AG08395 (cell line): ENCODE measurements around the gene TSR3.
"Not testable (repeated sequence)": the region's sequence is repeated elsewhere in the genome, so short reads cannot be mapped to it uniquely, and the experiment has no call there.

Experiments
- DNase-seq: peaks from one replicate; pipeline ENCODE4 v3.0.0; 2012; ENCODE audit warnings: mixed read lengths, low spot score

The TSR3 gene

DNA sequence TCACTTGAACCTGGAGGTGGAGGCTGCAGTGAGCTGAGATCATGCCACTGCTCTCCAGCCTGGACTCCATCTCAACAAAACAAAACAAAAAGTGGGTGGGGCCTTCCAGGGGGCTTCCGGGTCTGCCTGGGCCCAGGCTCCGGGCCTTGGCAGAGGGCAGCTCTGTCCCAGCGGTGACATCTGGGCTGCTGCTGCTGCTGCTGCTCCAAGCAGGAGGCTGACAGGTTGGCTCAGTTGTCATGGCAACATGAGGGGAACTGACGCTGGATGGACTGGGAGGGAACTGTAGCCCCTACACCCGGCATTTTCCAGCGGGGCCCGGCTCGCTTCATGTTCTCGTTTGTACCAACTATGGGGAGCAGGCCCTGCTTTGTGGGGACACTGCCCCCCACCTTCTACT, 14.2 kb downstream of the TSR3 start:
- no peak for DNase-seq

DNA sequence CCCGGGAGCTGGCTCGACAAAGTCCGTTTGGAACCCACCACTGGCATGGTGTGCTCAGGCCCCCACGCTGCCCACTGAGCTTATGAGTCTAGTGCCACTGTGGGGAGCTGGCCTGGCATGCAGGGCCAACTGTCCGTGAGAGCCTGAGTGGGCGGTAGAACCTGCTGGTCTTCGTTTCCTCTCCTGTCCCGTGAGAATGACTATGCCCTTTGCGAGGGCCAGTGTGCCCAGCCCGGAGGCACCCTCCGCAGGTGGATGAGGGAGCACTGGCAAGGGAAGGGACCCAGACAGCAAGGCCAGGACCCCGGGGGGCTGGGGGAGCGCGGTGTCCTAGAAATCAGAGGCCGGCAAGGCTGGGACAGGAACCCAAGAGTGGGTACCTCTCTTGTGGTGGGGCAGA, 15.1 kb downstream of the TSR3 start:
- no peak for DNase-seq

DNA sequence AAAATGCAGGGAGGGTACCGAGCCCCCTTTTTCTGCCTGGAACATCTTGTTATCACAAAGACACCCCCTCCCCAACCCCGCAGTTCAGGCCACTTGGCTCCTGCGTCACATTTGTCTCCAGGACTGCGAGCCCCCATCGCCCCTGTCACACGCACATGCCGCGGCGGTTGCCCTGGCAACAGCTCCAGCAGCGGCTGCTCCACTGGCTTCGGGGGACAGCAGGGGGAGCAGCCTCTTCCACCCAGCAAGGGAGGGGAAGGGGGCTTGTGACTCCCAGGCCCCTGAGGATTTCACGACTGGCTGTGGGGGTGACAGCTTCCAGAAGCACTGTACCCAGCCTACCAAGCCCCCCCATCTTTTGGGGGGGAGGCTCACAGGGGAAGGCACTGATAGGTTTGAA, 15.7 kb downstream of the TSR3 start:
- no peak for DNase-seq

DNA sequence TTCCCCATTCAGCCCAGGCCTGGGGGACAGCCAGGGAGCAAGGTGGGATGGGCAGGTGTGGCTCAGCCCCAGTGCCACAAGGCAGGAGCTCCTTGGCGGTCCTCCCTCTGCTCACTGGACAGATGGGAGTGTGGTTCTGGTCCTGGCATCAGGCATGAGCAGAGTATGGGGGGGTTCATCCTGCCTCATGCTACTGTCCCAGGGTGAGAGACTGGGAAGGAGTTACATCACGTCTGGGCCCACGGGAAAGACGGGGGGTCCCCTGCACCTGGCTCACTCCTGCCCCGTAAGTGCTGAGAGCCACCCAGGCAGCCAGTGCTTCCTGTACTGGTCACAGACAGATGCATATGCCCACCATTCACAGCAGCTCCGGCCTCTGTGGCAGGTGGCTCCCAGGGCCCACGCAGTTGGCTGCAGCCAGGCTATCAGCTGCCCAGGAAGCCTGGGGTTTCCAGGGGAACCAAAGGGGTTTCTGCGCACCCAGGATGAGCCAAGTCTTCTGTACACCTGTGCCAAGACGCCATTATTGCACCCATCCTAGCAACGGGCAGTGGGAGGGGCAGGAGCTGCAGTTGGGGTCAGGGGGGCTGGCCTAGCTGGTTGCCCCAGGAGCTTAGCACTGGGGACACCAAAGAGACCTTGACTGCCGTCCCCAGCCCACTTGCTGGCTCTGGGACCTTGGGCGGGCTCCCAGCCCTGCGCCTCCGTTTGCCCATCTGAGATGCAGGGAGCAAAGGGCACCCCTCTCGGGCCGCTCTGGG, 16.3 kb downstream of the TSR3 start:
- no peak for DNase-seq

DNA sequence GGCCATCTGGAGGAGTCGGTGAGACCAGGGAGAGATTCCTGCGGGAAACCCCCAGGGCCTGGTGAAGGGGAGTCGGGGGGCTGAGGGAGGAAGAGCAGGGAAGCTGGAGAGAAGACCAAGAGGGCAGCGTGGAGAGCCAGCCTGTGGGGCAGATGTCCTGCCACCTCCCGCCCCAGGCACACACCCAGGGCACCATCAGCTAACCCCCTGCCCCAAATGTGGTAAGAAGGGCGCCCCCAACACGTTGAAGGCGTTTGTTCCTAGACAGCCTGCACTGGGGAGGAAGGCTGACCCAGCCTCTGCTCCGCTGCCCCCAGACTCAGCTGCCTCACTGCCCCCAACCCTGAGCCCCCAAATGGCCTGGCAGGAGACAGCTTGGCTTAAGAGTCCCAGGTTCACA, 16.9 kb downstream of the TSR3 start:
- DNase-seq = no peak

DNA sequence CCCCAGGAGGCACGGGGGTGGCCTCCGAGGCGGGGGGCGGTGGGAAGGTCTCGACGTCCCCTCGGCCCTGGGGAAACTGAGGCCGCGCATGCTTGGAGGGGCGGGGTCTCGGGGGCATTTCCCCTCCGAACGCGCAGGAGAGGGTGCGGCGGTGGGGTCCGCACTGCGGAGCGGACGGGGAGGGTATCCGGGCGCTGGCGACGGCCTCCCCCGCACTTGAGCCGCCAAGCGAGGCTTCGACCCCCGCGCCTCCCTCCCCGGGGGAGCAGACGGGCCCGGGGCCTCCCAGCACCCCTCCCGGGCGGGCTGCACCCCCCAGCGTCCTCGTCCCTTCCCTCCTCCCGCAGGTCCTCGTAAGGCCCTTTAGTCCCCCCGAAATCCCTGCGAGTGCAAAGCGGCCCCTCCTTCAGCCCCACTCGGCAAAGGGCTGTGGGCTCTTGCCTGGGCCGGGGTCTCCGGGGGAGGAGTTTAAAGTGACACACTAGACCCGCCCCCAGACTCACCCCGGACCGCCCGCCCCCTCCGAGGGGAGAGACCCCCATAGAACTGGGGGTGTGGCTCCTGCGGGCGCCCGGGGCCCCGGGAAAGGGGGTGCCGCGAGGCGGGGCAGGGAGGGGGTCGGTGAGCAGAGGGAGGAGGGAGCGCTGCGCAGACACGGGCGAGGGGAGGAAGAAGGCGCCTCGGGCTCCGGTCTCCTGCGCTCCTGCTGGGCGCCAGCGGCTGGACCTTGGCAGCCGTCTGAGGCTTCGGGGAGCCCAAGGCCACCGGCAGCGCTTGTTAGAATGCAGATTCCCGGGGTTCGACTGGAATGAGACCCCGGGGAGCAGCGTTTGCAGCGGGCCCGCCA, 17.6 kb downstream of the TSR3 start:
- DNase-seq = no peak

DNA sequence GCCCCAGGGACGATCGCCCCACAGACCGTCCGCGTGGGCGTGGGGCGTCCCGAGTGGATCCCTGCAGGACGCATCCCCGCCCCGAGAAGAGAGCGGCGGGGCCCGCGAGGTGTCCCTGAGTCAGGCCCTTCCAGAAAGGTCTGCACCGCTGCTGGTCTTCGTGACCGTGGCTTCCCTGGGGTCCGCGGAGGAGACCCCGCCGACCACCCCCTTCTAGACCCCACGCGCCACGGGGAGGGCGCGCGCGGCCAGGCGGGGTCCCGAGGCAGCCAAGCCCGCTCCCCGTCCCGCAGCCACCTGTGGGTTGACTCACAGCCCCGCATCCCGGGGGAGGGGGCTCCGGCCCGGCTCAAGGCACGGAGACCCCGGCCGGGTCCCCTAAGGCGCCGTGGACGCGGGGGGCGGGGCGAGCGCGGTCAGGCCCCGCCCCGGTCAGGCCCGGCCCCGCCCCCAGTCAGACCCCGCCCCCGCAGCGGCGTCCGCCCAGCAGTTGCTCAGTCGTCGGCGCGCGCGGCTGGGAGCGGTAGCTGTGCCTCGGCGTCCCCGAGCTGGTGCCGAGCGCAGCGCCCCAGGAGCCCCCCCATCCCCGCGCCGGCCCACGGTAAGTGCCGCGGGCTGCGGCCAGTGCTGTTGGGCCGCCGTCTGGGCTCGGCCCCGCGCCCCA, 18.4 kb downstream of the TSR3 start, which contains the start of gene BAIAP3:
TSS of gene BAIAP3 (plus strand) at position 497 of the 664 bp plus-strand sequence. CDS start 4,905 bp downstream, outside the sequence.
- peak; percentile 72 for DNase-seq

DNA sequence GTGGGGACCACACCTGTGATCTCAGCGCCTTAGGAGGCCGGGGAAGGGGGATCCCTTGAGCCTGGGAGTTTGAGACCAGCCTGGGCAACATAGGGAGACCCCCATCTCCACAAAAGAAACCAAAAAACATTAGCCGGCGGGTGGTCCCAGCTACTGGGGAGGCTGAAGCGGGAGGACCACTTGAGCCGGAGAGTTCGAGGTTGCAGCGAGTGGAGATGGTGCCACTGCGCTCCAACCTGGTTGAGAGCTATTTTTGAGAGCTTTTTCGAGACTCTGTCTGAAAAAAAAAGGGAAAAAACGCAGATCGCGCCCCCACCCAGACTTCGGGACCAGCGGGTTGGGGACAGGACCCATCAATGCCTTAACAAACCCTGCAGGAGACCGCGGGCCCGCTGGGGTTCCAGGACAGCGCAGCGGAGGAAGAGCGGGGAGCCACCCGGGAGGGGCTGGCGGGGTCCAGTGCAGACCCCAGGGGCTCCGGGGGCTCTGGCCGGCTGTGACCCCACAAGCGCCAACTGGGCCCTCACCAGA, 19.0 kb downstream of the TSR3 start:
- DNase-seq = no peak

DNA sequence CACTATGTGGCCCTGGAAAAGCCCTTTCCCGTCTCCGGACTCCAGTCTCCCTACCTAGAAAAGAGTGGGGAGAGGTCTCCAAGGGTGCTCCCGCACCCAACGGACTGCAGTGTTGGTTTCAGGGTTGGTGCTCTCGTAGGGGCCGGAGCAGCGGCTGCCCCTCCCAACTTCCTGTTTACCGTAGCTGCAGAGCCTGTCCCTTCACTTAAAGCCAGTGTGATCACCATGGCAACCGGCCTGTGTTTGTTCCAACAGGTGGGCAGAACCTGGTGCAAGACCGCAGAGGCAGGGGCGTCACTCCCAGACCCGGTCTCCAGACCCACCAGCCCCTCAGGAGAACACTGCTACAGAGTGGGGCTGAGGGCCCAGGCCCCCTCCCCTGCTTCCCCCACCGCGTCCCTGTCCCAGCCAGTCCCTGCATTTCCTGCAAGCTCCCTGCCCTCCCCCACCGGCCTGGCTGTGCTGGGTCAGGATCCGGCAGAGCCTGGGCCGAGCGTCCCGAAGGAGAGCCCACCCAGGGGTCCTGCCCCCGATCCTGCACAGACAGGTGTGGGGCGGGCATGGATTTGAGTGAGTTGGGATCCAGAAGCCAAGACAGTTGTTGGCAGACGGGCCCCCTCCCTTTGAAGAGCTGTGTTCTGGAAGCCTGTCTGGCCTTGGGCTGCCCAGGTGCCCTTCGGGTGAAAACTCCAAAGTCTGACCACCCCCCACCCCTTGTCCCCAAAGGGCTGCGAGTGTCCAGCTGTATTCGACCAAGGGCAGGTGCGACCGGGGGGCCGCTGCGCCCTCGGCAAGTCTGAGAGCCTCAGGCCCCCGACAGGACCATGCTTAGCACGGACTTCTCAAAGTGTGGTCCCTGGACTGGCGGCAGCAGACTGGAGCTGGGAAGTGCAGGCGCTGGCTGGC, 19.7 kb downstream of the TSR3 start:
- peak; percentile 56 for DNase-seq

DNA sequence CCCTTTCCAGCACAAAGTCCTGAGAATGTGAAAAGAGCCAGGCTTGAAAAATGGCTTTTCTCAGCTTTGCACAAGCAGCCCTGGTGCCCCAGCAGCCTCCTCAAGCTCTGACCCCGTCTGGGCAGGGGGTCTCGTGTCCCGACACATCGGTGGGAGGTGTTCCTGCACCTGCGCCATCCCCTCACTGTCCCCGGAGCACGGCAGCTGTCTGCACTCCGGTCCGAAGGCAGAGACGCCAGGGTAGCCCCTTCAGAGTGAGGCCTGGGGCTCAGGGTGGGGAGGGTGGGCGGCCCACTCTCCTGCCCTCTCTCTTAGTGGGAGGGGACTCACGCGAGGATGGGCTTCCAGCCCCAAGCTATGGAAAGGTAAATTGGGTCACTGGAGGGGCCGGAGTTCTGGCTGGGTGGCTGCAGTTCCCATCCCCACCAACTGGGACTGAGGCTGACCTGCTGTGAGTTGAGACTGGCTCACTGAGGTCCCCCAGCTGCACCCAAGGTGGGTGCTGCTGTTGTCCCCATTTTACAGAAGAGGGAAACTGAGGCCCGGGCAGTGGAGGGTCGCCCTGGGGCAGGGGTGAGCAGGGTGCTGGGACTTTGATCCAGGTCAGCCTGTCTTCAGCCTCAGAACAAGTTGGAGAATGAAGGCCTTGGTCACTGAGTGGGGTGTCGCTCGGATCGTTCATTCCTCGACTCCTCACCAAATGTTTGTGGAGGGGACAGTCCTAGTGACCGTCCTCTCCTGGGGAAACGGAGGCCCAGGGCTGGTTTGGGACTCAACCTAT, 20.6 kb downstream of the TSR3 start:
- no peak for DNase-seq

DNA sequence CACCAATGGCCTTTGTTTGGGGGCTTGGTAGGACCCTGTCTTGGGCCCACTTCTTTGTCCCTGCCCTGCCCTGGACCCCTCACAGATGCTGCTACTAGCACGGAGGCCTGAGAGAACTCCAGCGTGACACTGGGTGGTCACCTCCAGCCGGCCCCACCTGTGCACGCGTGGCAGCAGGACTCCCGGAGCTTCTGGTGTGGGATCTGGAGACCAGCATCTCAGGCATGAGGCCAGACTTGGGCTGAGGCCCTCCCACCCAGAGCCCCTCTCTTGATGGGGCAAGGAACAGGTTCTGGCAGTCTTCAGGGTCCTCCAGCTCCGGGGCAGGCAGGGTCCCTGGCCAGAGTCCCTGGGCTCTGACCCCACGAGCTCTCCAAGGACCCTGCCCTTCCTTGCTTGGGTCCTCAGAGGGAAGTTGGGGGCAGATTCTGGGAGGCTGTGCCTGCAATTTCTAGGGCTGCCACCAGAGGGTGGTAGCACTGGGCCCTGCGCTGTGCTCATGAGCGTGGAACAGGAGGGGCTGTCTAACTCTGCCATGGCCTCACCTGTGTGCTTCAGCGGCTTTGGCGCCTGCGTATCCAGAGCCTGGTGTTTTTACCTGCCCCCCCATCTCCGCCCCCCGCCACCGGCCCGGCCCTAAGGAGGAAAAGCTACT, 21.3 kb downstream of the TSR3 start:
- no peak for DNase-seq

DNA sequence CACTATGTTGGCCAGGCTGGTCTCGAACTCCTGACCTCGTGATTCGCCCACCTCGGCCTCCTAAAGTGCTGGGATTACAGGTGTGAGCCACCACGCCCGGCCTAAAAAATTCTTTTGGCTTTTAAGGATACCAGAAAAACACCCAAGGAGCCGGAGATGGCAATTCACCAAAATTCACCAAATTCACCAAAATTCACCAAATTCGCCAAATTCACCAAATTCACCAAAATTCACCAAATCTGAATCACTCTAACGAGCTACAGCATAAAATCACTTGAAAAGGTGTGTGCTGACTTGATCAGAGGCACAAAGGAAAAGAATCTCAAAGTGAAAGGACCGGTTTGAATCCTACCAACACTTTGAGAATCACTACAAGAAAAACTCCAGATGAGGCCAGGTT, 22.7 kb downstream of the TSR3 start:
- DNase-seq = not testable (repeated sequence)

DNA sequence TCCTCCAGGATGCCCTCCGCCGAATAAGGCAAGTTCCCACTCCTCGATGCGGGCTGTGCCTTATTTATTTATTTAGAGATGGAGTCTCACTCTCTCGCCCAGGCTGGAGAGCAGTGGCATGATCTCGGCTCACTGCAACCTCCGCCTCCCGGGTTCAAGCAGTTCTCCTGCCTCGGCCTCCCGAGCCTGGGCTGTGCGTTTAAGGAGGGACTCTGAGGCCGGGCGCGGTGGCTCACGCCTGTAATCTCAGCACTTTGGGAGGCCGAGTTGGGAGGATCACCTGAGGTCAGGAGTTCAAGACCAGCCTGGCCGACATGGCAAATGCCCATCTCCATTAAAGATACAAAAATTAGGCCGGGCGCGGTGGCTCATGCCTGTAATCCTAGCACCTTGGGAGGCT, 23.5 kb downstream of the TSR3 start:
- DNase-seq = not testable (repeated sequence)

DNA sequence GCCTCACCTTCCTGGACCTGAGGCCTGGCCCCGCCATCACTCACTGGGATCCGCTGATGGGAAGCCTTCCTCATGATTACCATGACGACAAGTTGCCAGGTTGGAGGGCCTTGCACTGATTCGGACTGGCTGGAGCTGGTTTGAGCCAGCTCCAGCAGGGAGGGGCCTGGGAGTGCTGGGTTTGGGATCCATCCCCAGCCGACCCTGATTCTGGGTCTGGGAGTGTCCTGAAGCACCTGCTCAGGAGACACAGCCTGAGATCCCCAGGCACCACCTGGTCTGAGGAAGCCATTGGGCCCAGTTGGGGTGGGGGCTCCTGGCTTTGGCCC, 24.1 kb downstream of the TSR3 start:
- no peak for DNase-seq

DNA sequence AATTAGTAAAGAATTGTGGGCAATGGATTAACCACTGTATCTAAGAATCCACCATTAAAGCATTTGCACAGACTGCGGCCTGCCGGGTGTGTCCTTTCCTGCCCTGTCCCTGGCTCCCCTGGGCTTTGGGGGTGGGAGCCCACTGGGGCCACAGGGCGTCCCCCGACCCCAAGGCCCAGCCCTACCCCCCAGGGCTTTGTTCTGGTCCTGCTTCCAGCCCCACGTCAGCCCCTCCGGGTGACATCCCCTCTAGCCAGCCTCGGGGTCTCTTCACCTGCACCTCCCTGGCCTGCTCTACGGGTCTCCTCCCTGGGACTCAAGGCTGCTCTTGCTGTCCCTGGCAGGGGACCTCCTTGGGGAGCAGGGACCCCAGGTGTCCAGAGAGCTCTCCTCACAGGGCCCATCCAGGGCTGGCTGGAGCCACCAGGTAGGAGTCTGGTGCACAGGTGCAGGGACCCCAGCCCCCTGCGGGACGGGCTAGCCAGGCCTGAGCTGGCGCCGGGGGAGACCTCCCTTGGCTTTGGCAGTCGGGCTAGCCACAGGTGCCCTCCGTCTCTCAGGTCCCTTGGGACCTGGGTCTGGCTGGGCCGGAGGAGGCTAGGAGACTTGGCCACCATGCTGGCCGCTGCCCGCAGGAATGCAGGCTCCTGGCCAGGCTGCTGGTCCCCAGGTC, 24.6 kb downstream of the TSR3 start:
- no peak for DNase-seq

DNA sequence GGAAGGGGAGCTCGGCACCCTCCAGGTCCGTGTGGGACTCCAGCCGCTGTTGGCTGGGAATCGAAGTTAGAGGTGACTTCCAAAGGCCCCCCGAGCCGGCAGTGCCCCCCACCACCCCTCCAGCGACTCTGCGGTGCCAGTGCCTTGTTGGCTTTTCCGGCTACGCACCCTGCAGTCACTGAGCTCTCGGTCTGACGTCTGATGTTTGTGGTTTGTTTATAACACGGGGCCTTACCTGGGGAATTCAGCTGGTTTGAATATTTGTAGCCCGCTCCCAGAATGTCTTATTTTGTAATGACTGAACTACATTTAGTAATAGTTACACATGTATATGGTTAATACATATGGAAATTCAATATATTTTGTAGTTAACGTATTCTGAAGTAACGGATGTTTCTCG, 25.3 kb downstream of the TSR3 start:
- DNase-seq = no peak

DNA sequence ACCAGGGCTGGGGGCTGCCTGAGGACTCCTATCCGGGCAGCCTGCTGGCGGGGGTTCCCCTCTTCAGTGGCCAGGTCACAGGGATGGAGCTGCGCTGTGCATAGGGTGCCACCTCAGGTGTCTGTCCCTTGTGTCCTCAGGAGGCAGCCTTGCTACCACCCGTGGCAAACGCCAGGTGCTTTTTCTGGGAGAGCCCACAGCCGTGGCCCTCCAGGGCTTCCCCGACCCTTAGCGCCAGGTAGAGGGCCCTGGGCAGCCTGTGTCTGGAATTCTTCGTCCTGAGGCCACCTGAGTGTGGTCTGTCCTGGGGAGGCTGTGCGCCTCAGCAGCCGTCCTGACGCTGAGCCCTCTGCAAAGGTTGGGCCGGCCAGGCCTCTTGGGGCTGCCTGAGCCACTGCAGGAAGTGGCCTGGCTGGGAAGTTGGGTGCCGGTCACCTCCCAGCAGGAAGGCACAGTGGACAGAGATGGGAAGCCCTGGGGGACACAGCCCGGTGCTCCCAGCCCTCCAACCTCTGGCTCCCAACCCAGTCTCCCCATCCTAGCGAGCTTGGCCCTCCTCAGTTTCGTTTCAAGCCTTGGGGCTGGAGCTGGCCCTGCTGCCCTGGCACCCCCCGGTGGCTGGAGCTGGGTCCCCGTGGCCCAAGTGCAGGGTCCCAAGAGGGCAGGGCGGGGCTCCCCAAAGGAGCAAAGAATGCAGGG, 25.9 kb downstream of the TSR3 start:
- DNase-seq = no peak

DNA sequence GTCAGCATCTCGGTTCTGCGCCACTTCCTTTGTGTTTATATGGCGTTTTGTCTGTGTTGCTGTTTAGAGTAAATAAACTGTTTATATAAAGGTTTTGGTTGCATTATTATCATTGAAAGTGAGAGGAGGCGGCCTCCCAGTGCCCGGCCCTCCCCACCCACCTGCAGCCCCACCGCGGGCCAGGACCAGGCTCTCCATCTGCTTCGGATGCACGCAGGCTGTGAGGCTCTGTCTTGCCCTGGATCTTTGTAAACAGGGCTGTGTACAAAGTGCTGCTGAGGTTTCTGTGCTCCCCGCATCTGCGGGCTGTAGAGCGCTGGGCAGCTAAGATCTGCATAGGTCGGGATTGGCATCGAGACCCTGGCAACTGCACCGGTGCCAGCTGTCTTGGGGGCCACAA, 26.4 kb downstream of the TSR3 start:
- DNase-seq = no peak

DNA sequence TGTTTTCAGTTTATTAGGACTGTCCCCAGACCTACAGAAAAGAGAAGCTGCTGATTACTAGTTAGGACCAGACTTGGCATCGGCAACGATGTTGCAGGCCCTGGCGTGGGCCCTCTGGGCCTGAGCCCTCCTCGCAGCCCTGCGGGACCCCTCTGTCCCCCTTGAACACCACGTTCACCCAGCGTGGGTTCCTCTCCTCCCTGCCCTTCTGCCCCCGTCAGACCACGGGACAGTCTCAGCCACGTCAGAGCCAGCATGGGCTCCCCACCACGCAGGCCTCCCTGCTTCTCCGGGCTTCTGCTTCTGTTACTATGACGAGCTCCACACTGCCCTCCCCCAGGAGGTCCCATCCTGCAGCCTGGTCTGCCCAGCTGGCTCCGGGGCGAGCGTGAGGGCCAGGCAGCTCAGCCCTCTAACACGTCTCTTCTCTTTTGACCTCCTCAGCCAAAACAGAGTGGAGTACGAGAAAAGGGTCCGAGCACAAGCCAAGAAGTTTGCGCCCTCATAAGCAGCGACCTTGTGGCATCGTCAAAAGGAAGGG, 27.3 kb downstream of the TSR3 start:
- no peak for DNase-seq
